ENCODE results near the gene PNLIPRP1. TPM values are rescaled to one million over a fixed set of nuclear protein-coding genes. Genes with fewer than 3 reads are reported as not detected.

PNLIPRP1 gene
- polyA plus RNA-seq, 1 donor: not detected

DNA sequence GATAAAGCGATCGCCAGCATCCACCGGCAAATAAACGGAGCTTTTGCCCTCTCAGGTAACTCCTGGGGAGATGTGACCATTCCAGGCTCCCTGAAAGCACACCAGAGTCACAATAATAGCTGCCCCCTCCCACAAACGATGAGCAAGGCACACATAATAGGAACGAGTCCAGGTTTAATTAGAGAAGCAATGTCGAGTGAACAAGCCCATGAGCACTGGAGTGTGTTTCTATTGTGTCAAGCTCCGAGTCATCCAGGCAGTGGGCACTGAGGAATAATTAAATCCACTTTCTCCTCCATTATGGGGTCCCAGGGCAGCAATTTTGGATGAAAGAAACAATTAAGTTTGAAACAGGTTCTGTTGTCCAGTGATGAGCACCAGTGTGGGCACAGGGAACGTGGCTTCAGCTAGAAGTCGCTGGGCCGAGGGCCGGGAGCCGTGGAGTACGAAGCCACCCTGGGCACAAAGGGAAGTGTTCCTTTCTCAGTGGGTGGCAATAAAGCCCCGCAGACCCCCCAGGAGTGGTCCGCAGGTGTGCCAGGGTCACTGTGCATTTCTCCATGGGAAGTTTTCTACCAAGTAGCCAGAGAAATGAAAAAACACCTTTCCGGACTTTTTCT lies 41.9 kb downstream of the PNLIPRP1 start:
- no peak for DNase-seq

DNA sequence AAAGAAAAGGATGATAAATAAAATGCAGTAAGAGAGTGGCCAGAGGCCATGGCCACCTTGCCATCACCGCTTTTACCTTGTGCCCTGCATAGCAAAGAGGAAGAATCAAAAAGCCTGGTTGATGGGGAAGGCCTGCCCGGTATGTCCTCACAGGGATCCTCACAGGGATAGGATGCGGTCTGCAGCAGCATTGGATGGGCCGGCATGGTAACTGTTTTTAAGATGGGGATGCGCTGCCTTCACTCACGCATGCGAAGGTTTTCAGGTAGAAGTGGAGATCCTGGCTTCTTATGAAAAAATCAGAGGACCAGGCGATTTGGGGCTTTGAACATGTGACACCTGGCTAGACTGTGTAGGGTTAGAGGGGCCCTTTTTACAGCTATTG lies 42.4 kb downstream of the PNLIPRP1 start:
- DNase-seq: no peak

DNA sequence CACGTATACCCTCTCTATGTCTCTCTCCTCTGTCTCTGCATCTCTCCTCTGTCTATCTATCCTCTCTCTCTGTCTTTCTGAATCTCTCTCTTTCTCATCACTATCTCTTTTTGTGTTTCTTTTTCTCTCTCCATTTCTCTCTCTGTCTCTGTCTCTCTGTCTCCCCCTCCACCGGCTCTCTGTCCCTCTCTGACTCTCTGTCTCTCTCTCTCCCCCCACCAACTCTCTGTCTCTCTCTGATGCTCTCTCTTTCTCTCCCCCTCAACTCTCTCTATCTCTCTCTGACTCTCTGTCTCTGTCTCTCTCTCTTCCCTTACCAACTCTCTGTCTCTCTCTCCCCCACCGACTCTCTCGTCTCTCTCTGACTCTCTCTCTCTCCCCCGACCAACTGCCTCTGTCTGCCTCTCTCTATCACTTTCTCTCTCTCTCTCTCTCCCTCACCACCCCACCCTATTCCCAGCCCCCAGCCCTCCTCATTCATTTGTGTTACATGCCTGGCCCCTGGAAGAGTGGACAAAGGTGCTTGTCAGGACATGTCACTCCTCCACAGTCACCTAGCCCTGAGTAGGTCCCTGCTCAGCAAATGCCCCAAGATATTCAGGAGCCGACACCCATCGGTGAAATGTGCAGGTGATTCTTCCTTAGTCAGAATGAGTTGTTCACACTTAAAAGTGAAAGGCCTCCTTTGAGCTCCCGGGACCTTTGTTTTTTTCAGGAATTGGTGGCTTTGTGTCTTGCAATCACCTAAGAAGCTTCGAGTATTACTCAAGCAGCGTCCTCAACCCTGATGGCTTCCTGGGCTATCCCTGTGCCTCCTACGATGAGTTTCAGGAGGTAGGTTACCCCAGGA lies 43.6 kb downstream of the PNLIPRP1 start:
- DNase-seq: no peak

DNA sequence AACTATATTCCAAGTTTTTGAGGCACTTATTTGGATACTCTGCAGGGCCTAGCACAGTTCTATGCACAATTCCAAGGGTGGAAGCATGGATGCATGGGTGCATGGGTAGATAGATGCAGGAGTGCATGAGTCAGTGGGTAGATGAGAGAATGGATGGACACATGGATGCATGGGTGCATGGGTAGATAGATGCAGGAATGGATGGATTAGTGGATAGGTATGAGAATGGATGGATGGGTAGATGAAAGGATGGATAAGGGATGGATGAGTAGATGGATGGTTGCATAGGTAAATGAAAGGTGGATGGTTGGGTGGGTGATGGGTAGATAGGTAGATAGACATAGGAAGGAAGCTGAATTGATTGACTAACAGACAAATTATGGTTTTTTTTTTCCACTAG lies 45.6 kb downstream of the PNLIPRP1 start:
- no peak for DNase-seq

DNA sequence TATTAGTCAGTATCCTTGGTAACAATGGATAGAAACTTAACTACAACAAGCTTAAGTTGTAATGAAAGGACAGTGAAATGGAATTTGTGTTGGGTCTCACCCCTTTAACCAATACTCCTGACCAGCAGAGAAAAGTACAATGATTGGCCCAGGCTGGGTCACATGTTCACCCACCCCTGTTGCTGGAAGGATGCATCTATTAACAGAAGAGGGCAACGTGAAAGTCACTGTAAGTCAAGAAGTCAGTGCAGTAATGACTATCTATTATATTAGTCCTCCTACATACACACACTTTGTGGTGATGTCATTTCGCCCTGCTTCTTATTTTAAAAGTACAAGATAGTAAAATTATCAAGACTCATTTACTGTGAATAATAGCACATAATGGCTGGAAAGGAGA lies 46.2 kb downstream of the PNLIPRP1 start:
- DNase-seq: no peak

DNA sequence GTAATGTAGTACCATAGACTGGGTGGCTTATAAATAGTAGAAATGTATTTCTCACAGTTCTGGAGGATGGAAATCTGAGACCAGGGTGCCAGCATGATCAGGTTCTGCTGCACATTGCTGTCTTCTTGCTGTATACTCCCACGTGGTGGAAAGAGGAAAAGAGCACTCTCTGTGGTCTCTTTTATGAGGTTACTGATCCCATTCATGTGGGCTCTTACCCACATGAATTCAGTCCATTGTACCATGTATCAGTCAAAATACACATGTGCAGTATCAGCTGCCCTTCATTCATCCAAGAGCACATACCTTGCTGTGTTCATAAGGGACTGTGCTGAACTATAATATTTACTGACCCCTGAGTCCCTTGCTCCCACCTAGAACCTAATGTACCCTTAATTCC lies 47.1 kb downstream of the PNLIPRP1 start:
- no peak for DNase-seq

DNA sequence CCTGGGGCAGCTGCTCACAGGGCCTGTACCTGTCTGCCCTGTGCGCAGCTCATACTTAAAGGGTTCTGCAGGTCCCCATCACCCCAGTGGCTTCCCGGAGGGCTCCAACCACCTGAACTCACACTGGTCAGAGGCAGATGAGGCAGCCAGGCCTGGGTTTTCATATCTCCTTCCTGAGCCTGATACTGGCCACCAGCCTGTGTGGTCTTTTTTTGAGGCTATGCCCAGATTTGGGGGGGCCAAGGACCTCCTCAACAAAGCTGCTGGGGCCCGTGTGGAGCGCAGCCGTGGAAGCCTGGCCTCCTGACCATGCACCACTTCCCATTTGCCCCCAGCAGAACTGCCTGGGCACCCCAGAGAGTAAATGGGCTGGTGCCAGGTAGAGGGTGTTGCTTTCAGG lies 55.7 kb downstream of the PNLIPRP1 start:
- no peak for DNase-seq

DNA sequence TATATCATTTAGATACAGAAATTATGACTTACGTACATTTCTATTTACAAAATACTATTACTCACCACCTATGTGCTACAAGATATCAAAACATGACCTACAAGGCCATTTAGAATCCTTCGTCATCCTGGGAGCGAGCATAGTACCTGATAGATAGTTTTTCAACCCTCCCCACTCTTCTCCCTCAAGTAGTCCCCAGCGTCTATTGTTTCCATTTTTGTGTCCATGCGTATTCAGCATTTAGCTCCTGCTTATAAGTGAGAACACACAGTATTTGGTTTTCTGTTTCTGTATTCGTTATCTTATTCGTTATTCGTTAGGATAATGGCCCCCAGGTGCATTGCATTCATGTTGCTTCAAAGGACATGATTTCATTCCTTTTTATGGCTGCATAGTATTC lies 58.1 kb downstream of the PNLIPRP1 start:
- DNase-seq: no peak

DNA sequence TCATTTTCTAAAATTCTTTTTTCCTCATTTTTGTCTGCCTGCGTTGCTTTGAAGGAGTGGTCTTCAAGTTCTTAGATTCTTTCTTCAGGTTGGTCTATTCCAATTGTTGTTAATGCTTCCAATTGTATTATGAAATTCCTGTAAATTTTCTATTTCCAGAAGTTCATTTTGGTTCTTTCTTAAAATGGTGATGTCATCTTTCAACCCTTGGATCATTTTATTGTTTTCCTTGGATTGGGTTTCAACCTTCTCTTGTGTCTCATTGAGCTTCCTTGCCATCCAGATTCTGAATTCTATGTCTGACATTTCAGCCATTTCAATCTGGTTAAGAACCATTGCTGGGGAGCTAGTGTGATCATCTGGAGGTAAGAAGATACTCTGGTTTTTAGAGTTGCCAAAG lies 63.1 kb downstream of the PNLIPRP1 start:
- no peak for DNase-seq

DNA sequence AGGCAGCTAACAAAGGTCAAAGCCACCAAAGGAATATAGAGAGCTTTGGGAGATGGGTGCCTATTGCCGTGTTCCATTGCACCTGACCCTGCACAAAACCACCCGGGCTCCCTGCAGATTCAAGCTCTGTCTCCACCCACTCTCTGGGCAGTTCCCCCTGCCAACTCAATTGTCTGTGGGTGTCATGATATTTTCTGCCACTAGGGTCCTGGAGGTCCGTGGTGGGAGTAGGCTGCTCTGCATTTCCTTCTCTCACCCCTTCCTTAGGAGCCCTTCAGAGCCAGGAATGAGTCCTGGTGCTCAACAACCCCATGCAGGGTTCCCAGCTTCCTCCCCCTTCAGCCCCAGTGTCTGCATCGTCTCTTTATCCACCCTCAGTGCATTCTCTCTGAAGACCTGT lies 64.1 kb downstream of the PNLIPRP1 start:
- DNase-seq: no peak

DNA sequence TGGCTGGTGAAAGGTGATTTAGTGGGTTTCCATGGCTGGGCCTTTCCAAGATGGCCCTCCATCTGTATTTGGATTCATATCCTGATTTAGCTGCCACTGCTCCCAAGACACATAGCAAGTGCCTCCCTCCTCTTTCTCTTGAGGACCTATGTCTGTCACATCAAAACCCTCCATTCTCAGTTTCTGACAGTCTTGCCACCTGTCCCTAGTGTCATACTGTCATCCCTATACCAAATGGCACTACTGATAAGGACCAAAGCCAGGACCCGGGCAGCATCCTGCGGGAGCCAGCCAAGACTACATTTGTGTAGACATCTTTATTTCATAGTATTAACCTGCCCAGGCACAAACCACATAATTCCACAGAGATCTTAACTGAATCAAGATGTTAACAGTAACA lies 64.8 kb downstream of the PNLIPRP1 start:
- DNase-seq: no peak

DNA sequence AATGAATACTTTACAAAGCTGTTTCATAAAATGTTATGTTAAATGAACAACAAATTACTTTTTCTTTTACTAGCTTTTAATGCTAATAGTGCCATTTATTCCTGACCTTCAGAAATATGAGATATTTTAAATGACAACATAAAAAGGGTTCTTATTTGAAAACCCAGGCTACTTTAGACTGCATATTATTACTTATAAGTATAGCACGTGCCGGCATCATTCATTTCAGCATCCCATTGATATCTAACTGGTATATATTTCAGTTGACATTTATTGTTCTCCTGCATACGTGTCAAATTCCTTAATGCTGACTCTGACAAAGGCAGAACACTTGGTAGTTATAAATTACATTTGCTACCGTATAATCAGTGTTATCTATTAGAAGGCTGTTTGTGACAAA lies 65.3 kb downstream of the PNLIPRP1 start:
- DNase-seq: no peak

DNA sequence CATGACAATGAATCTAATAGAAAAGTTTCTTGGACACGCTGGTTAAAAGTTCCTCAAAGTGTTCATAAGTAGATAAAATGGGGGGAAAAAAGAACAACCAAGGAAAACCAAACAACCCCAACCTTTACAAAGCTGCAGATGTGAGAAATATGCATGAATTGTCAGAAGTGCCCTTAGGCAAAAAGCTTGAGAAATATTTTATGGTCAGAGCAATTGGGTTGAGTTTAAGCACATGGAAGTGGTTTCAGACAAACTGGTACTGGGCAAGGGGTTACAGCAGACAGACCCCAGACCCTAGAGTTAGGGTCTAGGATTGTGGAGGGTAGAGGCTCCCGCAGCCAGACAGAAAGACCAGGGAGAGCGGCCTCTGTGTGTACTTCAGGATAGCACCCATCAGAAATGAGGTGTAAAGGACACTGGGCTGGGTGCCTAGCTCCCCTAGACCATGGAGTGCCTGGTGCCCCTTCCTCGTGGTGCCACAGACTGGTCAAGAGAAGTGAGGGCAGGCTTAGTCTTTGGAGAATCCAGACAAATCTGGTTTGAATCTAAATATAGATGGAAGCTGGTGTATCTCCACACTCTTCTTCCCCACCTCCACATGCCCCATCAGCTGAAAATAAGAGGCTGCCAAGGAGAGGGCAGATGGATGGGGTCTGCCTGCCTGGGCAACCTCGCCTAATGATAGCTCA lies 67.2 kb downstream of the PNLIPRP1 start:
- no peak for DNase-seq

Other genes with a start within 250 kb of the PNLIPRP1 start
- gene PNLIPRP3, start 163.1 kb upstream of the PNLIPRP1 start, polyA plus RNA-seq (ENCODE audit: insufficient read length): 0.17 TPM
- gene PNLIP, start 45.0 kb upstream of the PNLIPRP1 start, polyA plus RNA-seq (ENCODE audit: insufficient read length): 0.39 TPM
- not detected for gene PNLIPRP2, start 30.0 kb downstream of the PNLIPRP1 start, polyA plus RNA-seq (ENCODE audit: insufficient read length)
- gene HSPA12A, start 151.6 kb downstream of the PNLIPRP1 start, polyA plus RNA-seq (ENCODE audit: insufficient read length): 8.0 TPM

Measured in hindlimb muscle (tissue), 1 donor.